T-helper 1 cell treated with Interleukin-12 subunit alpha and Interleukin-12 subunit beta and Interleukin-4 antibody, amounts not matched to agents 30 μg/mL and 1 μg/mL, for 36 hours (primary cell): ENCODE results near the gene KRTAP3-2.
"Not testable (repeated sequence)": the region's sequence is repeated elsewhere in the genome, so short reads cannot be mapped to it uniquely, and the experiment has no call there.

Experiments used
- H3K27ac Mint-ChIP-seq: one replicate; pipeline ENCODE4 v1.8.0; 2021; ENCODE audit warnings: mild to moderate bottlenecking, mixed read lengths
- H3K27me3 Mint-ChIP-seq: one replicate; pipeline ENCODE4 v1.8.0; 2021; ENCODE audit warnings: low read depth, mixed read lengths
- H3K36me3 Mint-ChIP-seq: one replicate; pipeline ENCODE4 v1.8.0; 2021; ENCODE audit warnings: low read depth, mixed read lengths
- H3K4me1 Mint-ChIP-seq: one replicate; pipeline ENCODE4 v1.8.0; 2021; ENCODE audit warnings: low read depth, mixed read lengths
- H3K4me3 Mint-ChIP-seq: one replicate; pipeline ENCODE4 v1.8.0; 2021; ENCODE audit warnings: mild to moderate bottlenecking, moderate library complexity, mixed read lengths
- H3K9me3 Mint-ChIP-seq: one replicate; pipeline ENCODE4 v1.8.0; 2021; ENCODE audit warnings: mixed read lengths

KRTAP3-2 gene

DNA sequence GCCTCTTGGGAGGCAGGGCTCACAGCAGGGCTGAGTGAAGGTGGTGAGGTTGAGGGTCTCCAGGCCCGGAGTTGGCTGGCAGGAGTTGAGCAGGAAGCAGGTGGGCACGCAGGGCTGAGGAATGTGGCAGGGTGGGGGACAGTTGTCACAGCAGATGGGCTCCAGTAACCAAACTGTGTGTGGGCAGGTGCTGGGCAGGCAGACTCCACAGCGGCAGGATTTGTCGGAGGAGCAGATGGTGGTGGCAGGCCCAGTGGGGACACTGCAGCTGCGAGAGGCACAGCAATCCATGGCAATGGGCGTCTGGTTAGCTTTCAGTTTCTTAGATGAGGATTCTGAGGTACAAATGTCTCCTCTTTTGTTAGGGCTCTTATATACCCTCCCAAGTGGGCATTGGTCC is at the start of gene KRTAP3-2:
Gene KRTAP3-2 (minus strand): TSS at position 344 of the 400 bp plus-strand sequence. CDS start 53 bp downstream, at position 291.
- not testable (repeated sequence) for H3K9me3 Mint-ChIP-seq, H3K4me3 Mint-ChIP-seq, H3K4me1 Mint-ChIP-seq, H3K36me3 Mint-ChIP-seq, H3K27ac Mint-ChIP-seq
- H3K27me3 Mint-ChIP-seq = peaks cover 25% of the 10 kb centered on the region

DNA sequence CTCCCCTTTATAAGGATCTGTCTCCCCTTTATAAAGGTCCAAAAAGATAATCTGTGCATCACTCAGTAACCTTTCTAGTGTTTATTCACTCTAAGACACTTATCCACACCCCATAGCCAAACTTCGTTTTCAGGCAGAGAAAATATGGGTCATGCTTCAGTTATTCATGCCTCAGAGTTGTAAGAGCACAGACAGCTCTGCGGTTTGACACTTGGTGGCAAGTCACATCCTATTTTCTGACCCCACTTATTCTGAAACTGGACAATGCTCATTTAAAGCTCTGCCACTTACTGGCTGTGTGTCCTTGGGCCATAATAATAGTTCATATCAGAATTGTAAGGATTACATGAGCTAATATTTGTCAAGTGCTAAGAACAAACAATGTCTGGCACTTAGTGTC is 49.4 kb upstream of the KRTAP3-2 start:
- Mint-ChIP-seq H3K27me3 (peaks cover 23% of the 10 kb centered on the region), H3K4me3 (no peak overlapping the region), H3K36me3 (no peaks in the 10 kb centered on the region), H3K9me3 (no peaks in the 10 kb centered on the region), H3K27ac (no peak overlapping the region), H3K4me1 (no peaks in the 10 kb centered on the region)

DNA sequence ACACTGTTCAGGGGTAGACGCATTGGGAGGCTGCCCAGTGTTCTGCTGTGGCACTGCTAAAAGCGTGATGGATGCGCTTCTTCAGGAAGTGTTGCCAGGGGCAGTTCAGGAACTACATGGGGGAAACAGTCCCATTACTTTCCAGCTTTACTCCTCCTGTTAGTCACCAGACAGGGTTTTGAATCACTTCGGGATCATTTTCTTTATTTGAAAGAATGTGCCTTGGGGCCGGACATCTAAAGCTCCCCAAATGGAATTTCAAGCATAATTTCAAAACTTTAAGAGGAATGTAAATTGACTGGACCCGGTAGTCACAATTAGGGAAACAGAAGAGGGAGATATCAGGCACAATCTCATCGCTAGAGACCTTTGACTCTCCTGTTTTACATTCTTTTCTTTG is 48.7 kb upstream of the KRTAP3-2 start:
- Mint-ChIP-seq H3K9me3 (no peaks in the 10 kb centered on the region), H3K4me3 (no peak overlapping the region), H3K4me1 (no peaks in the 10 kb centered on the region), H3K36me3 (no peaks in the 10 kb centered on the region), H3K27me3 (peaks cover 19% of the 10 kb centered on the region), H3K27ac (no peak overlapping the region)

DNA sequence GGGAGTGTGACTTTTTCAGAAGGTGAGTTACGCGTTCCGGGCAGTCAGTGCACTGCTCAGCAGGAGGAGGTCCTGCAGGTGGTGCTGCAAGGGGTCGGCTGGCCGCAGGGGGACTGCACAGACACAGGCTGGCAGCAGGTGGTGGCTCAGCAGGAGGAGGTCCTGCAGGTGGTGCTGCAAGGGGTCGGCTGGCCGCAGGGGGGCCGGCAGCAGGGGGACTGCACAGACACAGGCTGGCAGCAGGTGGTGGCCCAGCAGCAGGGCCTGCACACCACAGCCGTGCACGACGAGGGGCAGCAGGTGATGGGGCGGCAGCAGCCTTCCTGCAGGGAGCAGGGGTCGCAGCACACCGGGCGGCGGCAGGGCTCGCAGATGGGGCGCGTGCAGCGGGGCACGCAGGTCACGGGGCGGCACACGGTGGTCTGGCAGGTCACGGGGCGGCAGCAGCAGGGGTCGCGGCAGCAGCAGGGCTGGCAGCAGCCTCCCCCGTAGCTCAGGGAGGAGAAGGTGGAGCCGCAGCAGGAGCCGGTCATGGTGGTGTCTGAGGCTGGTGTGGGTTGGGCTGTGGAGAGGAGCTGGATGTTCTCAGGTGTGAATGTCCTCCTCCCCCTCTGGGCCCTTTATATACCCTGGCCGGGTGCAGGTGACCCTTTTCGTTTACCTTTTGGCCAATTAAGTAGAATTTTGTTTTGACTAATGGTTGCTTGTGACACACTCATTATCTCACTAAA is 47.2 kb upstream of the KRTAP3-2 start, which contains the start of gene KRTAP2-1:
Gene KRTAP2-1 (minus strand): TSS at position 582 of the 731 bp plus-strand sequence. CDS start 49 bp downstream, at position 533.
- not testable (repeated sequence) for H3K4me1 Mint-ChIP-seq, H3K9me3 Mint-ChIP-seq, H3K36me3 Mint-ChIP-seq, H3K27ac Mint-ChIP-seq, H3K4me3 Mint-ChIP-seq
- peaks cover 13% of the 10 kb centered on the region for H3K27me3 Mint-ChIP-seq

DNA sequence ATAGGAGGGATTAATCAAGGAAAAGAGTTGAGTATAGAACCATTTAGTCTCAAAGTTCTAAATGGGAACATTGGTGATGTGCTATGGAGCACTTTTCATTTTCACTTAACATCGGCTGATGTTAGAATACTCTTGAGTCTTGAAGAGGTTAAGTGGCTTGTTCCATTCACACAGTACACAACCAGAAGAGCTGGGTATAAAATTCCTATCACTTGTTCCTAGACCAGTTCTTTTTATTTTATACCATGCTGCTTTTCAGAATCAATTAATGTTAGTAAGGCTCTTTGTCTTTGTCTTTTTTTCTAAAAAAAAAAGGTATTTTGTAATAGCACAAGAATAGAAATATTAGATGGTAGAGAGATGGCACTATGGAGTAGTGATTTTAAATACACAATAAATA is 43.2 kb upstream of the KRTAP3-2 start:
- Mint-ChIP-seq H3K27me3 (peaks cover 10% of the 10 kb centered on the region), H3K27ac (no peak overlapping the region), H3K4me3 (no peak overlapping the region), H3K9me3 (no peaks in the 10 kb centered on the region), H3K36me3 (no peaks in the 10 kb centered on the region), H3K4me1 (no peaks in the 10 kb centered on the region)

DNA sequence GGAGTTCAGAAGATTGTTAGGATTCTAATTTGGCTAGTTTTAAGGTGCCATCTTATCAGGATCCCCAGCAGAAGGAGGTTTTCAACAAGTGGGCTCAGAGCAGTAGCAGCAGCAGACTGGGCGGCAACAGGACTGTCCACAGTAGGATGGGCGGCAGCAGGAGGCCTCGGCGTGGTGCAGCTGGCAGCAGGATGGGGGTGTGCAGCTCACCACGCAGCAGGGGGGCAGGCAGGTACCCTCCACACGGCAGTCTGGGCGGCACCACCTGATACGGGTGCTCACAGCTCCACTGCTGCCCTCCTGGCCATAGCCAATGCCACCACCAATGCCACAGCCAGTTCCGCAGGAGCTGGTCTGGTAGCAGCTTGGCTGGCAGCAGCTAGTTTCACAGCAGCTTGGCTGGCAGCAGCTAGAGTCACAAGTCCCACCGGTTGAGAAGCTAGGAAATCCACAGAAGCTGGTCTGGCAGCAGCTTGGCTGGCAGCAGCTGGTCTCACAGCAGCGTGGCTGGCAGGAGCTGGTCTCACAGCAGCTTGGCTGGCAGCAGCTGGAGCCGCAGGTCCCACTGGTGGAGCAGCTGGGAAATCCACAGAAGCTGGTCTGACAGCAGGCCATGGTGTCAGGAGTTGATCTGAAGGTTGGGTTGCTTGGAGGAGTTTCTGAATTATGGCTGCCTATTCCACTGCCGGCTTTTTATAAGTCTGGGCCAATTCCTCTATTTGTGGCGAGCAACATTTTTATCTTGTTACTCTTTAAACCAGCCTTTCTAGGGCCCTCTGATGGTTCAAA is 41.3 kb upstream of the KRTAP3-2 start, which contains the start of gene KRTAP1-1:
Gene KRTAP1-1 (minus strand): TSS at position 668 of the 789 bp plus-strand sequence. CDS start 53 bp downstream, at position 615.
- H3K27ac Mint-ChIP-seq = not testable (repeated sequence)

DNA sequence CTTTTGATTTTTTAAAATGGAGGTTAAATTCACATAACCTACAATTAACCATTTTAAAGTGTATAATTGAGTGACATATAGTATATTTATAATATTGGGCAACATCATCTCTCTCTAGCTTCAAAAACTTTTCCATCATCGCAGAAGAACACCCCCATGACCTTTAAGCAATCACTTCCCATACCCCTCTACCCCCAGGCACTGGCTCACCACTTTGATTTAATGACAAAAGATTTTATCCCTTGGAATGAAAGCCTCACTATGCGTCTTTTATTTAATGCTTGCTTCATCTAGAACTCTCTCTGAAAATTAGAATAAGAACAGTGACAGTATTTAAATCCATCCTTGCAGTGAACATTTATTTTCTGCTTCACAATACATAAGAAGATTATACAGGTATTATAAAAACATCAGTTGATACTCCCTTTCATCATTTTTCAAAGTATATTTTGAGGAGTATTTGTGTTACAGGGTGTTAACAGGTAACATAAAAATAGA is 38.2 kb upstream of the KRTAP3-2 start:
- Mint-ChIP-seq H3K9me3 (no peaks in the 10 kb centered on the region), H3K36me3 (no peaks in the 10 kb centered on the region), H3K27me3 (peaks cover 11% of the 10 kb centered on the region), H3K4me1 (no peaks in the 10 kb centered on the region), H3K27ac (no peak overlapping the region), H3K4me3 (no peak overlapping the region)

More for the DNA sequence above, 41.3 kb upstream of the KRTAP3-2 start, which contains the start of gene KRTAP1-1:
- not testable (repeated sequence) for H3K36me3 Mint-ChIP-seq, H3K9me3 Mint-ChIP-seq, H3K4me1 Mint-ChIP-seq, H3K4me3 Mint-ChIP-seq
- H3K27me3 Mint-ChIP-seq = peaks cover 14% of the 10 kb centered on the region

DNA sequence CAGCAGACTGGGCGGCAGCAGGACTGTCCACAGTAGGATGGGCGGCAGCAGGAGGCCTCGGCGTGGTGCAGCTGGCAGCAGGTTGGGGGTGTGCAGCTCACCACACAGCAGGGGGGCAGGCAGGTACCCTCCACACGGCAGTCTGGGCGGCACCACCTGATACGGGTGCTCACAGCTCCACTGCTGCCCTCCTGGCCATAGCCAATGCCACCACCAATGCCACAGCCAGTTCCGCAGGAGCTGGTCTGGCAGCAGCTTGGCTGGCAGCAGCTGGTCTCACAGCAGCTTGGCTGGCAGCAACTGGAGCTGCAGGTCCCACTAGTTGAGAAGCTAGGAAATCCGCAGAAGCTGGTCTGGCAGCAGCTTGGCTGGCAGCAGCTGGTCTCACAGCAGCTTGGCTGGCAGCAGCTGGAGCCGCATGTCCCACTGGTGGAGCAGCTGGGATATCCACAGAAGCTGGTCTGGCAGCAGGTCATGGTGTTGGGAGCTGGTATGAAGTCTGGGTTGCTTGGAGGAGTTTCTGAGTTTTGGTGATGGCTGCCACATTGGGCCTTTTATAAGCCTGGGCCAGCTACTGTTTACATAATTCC is 34.7 kb upstream of the KRTAP3-2 start, which contains the start of gene KRTAP1-3:
Gene KRTAP1-3 (minus strand): TSS at position 529 of the 590 bp plus-strand sequence. CDS start 53 bp downstream, at position 476.
- H3K36me3 Mint-ChIP-seq, H3K27ac Mint-ChIP-seq, H3K4me1 Mint-ChIP-seq, H3K4me3 Mint-ChIP-seq, H3K9me3 Mint-ChIP-seq: not testable (repeated sequence)
- peaks cover 19% of the 10 kb centered on the region for H3K27me3 Mint-ChIP-seq

DNA sequence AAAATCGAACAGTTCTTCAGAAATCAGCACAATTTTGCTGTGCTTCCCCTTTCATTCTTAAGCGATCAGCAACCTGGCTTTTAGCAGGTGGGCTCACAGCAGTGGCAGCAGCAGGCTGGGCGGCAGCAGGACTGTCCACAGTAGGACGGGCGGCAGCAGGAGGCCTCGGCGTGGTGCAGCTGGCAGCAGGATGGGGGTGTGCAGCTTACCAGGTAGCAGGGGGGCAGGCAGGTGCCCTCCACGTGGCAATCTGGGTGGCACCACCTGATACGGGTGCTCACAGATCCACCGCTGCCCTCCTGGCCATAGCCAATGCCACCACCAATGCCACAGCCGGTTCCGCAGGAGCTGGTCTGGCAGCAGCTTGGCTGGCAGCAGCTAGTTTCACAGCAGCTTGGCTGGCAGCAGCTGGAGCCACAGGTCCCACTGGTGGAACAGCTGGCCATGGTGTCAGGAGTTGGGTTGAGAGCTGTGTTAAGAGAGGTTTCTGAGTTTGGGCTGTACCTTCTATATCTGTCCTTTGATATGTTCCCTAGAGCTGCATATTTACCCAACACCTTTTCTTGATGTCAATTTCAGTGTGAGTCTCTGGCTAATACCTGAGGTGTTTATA is 30.0 kb upstream of the KRTAP3-2 start, which contains the start of gene KRTAP1-4:
Gene KRTAP1-4 (minus strand): TSS at position 563 of the 613 bp plus-strand sequence. CDS start 117 bp downstream, at position 446.
- Mint-ChIP-seq H3K4me3 (no peak within 1 kb of the TSS), H3K9me3 (no peaks in the 10 kb centered on the region), H3K36me3 (no peaks in the 10 kb centered on the region), H3K27ac (no peak within 1 kb of the TSS), H3K27me3 (peaks cover 10% of the 10 kb centered on the region), H3K4me1 (no peaks in the 10 kb centered on the region)

DNA sequence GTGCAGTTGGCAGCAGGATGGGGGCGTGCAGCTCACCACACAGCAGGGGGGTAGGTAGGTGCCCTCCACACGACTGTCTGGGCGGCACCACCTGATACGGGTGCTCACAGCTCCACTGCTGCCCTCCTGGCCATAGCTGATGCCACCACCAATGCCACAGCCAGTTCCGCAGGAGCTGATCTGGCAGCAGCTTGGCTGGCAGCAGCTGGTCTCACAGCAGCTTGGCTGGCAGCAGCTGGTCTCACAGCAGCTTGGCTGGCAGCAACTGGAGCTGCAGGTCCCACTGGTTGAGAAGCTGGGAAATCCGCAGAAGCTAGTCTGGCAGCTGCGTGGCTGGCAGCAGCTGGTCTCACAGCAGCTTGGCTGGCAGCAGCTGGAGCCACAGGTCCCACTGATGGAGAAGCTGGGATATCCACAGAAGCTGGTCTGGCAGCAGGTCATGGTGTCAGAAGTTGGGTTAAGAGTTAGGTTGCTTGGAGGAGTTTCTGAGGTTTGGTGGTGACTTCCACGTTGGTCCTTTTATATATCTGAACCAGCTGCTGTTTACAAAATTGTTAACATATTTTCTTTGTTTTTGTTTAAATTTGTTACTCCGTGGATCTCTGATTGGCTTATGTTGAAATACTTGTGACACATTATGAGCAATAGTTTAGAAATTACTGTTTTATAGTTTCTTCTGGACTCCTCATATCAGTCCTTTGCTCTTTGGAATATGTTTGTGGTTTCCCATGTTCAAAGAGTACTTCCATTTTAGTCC is 27.2 kb upstream of the KRTAP3-2 start, which contains the start of gene KRTAP1-5:
Gene KRTAP1-5 (minus strand): TSS at position 494 of the 757 bp plus-strand sequence. CDS start 53 bp downstream, at position 441.
- no peaks in the 10 kb centered on the region for H3K4me1 Mint-ChIP-seq
- H3K36me3 Mint-ChIP-seq = no peaks in the 10 kb centered on the region
- peaks cover 10% of the 10 kb centered on the region for H3K27me3 Mint-ChIP-seq
- no peak within 1 kb of the TSS for H3K4me3 Mint-ChIP-seq
- H3K9me3 Mint-ChIP-seq = no peaks in the 10 kb centered on the region
- no peak within 1 kb of the TSS for H3K27ac Mint-ChIP-seq

DNA sequence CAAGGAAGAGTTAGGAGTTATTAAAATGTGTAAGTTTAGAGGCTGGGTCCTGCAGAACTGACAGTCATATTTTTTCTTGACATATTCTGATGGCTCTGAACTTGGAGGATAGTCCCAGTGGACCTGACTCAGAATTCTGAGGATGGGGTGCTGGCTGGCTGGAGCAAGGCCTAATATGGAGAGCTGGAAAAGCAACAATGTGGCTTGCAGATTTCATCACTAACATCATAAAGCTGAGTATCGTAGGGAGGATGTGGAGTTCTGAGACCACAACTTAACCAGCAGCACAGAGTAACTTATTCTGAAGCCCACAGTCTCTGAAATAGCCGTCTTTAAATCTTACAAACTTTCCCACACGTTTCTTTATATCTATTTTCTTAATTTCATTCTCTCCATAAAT is 25.0 kb upstream of the KRTAP3-2 start:
- Mint-ChIP-seq H3K9me3 (no peaks in the 10 kb centered on the region), H3K36me3 (no peaks in the 10 kb centered on the region)

DNA sequence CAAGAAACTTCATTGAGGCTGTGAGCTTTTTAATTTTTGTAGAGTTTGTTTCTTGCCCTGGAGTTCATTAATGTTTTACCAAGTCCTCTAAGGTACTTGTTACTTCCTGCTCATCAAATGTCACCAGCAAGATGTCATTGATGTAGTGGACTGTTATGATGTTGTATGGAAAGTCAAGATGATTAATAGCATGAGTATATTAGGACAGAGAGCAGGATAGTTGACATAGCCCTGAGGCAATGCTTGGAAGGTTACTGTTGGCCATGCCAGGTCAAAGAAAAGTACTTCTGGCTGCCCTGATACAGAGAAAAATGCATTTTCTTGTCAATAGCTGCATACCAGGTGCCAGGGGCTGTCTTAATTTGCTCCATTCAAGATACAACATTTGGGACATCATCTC is 20.6 kb upstream of the KRTAP3-2 start:
- Mint-ChIP-seq H3K27me3 (peaks cover 4% of the 10 kb centered on the region), H3K4me1 (no peaks in the 10 kb centered on the region), H3K27ac (no peak overlapping the region), H3K4me3 (no peak overlapping the region), H3K9me3 (no peaks in the 10 kb centered on the region), H3K36me3 (no peaks in the 10 kb centered on the region)

More for the DNA sequence above, 25.0 kb upstream of the KRTAP3-2 start:
- H3K27ac Mint-ChIP-seq = no peak overlapping the region
- H3K4me3 Mint-ChIP-seq = no peak overlapping the region
- no peaks in the 10 kb centered on the region for H3K4me1 Mint-ChIP-seq
- no peaks in the 10 kb centered on the region for H3K27me3 Mint-ChIP-seq

DNA sequence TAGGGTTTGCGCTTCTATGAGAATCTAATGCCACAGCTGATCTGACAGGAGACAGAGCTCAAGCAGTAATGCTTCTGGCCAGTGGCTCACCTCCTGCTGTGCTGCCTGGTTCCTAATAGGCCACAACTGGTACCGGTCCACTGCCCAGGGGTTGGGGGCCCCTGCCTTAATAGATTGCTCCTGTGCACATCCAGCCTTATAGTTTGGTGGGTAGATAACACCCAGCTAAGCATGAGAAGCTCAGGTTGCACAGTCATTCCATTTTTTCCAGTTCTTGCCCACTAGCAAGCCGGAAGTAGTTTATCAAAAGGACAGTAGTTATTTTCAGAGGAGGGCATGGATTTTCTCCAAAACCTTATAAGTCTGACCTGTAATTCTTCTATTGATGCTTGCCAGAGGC is 19.7 kb upstream of the KRTAP3-2 start:
- no peaks in the 10 kb centered on the region for H3K36me3 Mint-ChIP-seq
- H3K27ac Mint-ChIP-seq = no peak overlapping the region
- no peaks in the 10 kb centered on the region for H3K9me3 Mint-ChIP-seq
- H3K4me3 Mint-ChIP-seq = no peak overlapping the region
- H3K27me3 Mint-ChIP-seq = peaks cover 4% of the 10 kb centered on the region
- no peaks in the 10 kb centered on the region for H3K4me1 Mint-ChIP-seq
